Sigmoid colon (tissue), 7 donors: Measurements from ENCODE around the gene IQCE. TPM values are rescaled to one million over a fixed set of nuclear protein-coding genes. Genes with fewer than 3 reads are reported as not detected.

Experiments
- DNase-seq: peaks from one replicate; pipeline ENCODE4 v3.0.0-alpha.2; 2019
- H3K27ac ChIP-seq, 4 donors: fragments of 200-600 bp; sonication (generic); one replicate each; pipeline ENCODE4 v1.5.1; 2016 to 2019; ENCODE audit warnings: mild to moderate bottlenecking in 1 of 4
- H3K27me3 ChIP-seq, 3 donors: fragments of 200-600 bp; sonication (generic); one replicate each; pipeline ENCODE4 v1.5.1; 2019; ENCODE audit warnings: mild to moderate bottlenecking in 1 of 3
- H3K36me3 ChIP-seq, 4 donors: fragments of 200-600 bp; sonication (generic); one replicate each; pipeline ENCODE4 v1.5.1; 2016 to 2019
- H3K4me1 ChIP-seq, 4 donors: fragments of 200-600 bp; sonication (generic); one replicate each; pipeline ENCODE4 v1.5.1; 2017 to 2019
- H3K4me3 ChIP-seq, 4 donors: fragments of 200-600 bp; sonication (generic); one replicate each; pipeline ENCODE4 v1.5.1; 2017 to 2019; ENCODE audit warnings: mild to moderate bottlenecking in 2 of 4, moderate library complexity in 1 of 4
- H3K9me3 ChIP-seq, 4 donors: fragments of 200-600 bp in 3 of 4; sonication (generic) in 3 of 4; one replicate each; pipeline versions ENCODE4 v1.5.1 to v1.6.1; 2013 to 2019
- EP300 ChIP-seq, 4 donors: sonication (generic); formaldehyde crosslinking; IDR thresholded peaks; one replicate each; pipeline ENCODE4 v1.6.1; 2017; ENCODE audit warnings: antibody characterized with exemption in 4 of 4
- POLR2A ChIP-seq, 2 donors: fragments of 450-650 bp; IDR thresholded peaks; one replicate each; pipeline ENCODE4 v1.6.1; 2016; ENCODE audit warnings: antibody characterized with exemption in 2 of 2, mild to moderate bottlenecking in 2 of 2, moderate library complexity in 2 of 2
- POLR2AphosphoS5 ChIP-seq, 4 donors: sonication (generic); formaldehyde crosslinking; IDR thresholded peaks; one replicate each; pipeline ENCODE4 v1.6.1; 2017; ENCODE audit warnings: antibody characterized with exemption in 4 of 4
- WGBS, 2 donors: extraction: QIAGEN DNeasy Blood & Tissue Kit; methylation state at CpG; one replicate each; pipeline ENCODE4 v1.1.7; 2013; 5-methylcytosine and 5-hydroxymethylcytosine counted together
- intact Hi-C: fragments of 100-400 bp; cut with DNase I; formaldehyde crosslinking; loops from one replicate; pipeline ENCODE4 v1.15.1; 2023
- polyA plus RNA-seq, 3 donors: library from polyadenylated mRNA; stranded (reverse); fragments of 200-250 nt; gene quantifications; one replicate each; pipeline ENCODE4 v1.2.3, GENCODE V29; 2013
- total RNA-seq, 4 donors: library from RNA; depleted of rRNA; stranded (reverse); fragments of >200 nt; gene quantifications; one replicate each; pipeline ENCODE4 v1.1.0, GENCODE V29; 2016
- TF ChIP-seq, protein P1 (sequence below), 4 experiments: fragments of 450-650 bp in 3 of 4; fragments of 200-600 bp in 1 of 4; IDR thresholded peaks; one replicate each; pipeline ENCODE4 v1.5.1; 2016 to 2019; ENCODE audit warnings: antibody characterized with exemption in 4 of 4, mild to moderate bottlenecking in 3 of 4, moderate library complexity in 2 of 4
- donor health status: healthy with polysubstance abuse.
- donor health status: Bipolar disorder and iron deficiency.
- donor health status: healthy.

The IQCE gene
- total and polyA plus RNA-seq, 7 donors: 6.4 to 22.4 (median 9.6) TPM

GRCh38 chr7:2635148-2635668 lies 76.4 kb downstream of the IQCE start:
- H3K36me3 ChIP-seq: no peaks in the 10 kb centered on the region
- intact Hi-C loops: no loop called here
- H3K27me3 ChIP-seq: no peaks in the 10 kb centered on the region
- WGBS, 2 donors: 95 to 96% methylated on average over 15 of the region's 15 CpGs
- H3K4me1 ChIP-seq: peaks cover 0 to 81% (median 65%) of the 10 kb centered on the region in 4 donors
- H3K27ac ChIP-seq: peak overlapping the region in 1 of 4 donors; percentile 85
- H3K9me3 ChIP-seq: no peaks in the 10 kb centered on the region
- TF ChIP-seq, protein P1, sequence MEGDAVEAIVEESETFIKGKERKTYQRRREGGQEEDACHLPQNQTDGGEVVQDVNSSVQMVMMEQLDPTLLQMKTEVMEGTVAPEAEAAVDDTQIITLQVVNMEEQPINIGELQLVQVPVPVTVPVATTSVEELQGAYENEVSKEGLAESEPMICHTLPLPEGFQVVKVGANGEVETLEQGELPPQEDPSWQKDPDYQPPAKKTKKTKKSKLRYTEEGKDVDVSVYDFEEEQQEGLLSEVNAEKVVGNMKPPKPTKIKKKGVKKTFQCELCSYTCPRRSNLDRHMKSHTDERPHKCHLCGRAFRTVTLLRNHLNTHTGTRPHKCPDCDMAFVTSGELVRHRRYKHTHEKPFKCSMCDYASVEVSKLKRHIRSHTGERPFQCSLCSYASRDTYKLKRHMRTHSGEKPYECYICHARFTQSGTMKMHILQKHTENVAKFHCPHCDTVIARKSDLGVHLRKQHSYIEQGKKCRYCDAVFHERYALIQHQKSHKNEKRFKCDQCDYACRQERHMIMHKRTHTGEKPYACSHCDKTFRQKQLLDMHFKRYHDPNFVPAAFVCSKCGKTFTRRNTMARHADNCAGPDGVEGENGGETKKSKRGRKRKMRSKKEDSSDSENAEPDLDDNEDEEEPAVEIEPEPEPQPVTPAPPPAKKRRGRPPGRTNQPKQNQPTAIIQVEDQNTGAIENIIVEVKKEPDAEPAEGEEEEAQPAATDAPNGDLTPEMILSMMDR (IDR thresholded peaks at IDR 0.05): no peak
- TF ChIP-seq EP300 (IDR thresholded peaks at IDR 0.05) (no peak), POLR2A (IDR thresholded peaks at IDR 0.05) (no peak), POLR2AphosphoS5 (IDR thresholded peaks at IDR 0.05) (no peak)
- no peak overlapping the region for H3K4me3 ChIP-seq
- DNase-seq: no peak

GRCh38 chr7:2635810-2636701 lies 77.3 kb downstream of the IQCE start:
- TF ChIP-seq, protein P1 (IDR thresholded peaks at IDR 0.05): no peak
- TF ChIP-seq POLR2A (IDR thresholded peaks at IDR 0.05) (no peak), POLR2AphosphoS5 (IDR thresholded peaks at IDR 0.05) (peak in 1 of 4 donors; percentile 17), EP300 (IDR thresholded peaks at IDR 0.05) (no peak)
- Histone ChIP-seq H3K9me3 (no peaks in the 10 kb centered on the region), H3K4me3 (no peak overlapping the region), H3K36me3 (no peaks in the 10 kb centered on the region), H3K27me3 (no peaks in the 10 kb centered on the region), H3K27ac (peak overlapping the region in 3 of 4 donors; percentile 45 to 85 (median 52)), H3K4me1 (peaks cover 0 to 88% (median 74%) of the 10 kb centered on the region in 4 donors)
- intact Hi-C loops: no loop called here
- WGBS, 2 donors: 81 to 84% methylated on average over 22 of the region's 22 CpGs
- peak; percentile 84 for DNase-seq

- peak overlapping the region; percentile 34 to 85 (median 48) for H3K27ac ChIP-seq
These were observed 78.3 kb downstream of the IQCE start for GRCh38 chr7:2637066-2637471.

DNA sequence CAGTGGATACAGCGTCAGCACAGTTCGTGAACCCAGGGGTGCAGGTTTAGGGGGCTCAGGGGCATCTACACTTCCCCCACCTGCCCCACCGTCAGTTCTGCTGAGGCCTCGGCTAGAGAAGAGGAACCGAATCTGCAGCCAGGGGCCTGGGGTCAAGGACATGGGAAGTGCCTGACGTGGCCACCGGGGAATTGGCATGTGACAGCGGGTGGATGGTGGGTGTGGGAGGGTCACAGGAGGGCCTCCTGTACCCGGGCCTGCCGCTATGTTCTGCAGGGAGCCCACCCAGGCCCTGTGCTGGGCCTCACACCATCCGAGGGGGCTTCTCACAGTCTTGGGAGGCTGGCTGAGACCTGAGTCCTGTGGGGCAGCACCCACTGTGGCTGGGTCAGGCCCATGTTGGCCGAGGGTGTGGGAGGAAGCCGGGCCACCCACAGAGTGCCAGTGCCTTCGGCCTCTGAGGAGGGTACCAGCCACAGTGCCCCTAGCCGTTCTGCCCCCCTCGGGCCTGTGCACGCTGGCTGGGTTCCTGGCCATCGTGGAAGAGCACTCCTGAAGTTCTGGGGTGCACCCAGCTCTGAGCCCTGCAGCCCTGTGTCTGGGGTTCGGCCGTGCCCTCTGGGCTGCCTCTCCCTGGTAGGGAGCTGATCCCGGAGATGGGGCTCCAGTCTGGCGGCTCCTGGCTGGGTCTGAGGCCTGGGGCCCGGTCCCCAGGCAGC lies 78.9 kb downstream of the IQCE start:
- peak overlapping the region; percentile 18 to 85 (median 49) for H3K27ac ChIP-seq
- no peaks in the 10 kb centered on the region for H3K9me3 ChIP-seq
- peak; percentile 89 for DNase-seq
- no peak overlapping the region for H3K4me3 ChIP-seq
- H3K4me1 ChIP-seq: peaks cover 0 to 91% (median 79%) of the 10 kb centered on the region in 4 donors
- no peaks in the 10 kb centered on the region for H3K36me3 ChIP-seq
- intact Hi-C loops: no loop called here
- TF ChIP-seq POLR2AphosphoS5 (IDR thresholded peaks at IDR 0.05): peak in 1 of 4 donors; percentile 40
- TF ChIP-seq, protein P1 (IDR thresholded peaks at IDR 0.05): no peak
- TF ChIP-seq EP300 (IDR thresholded peaks at IDR 0.05): peak in 2 of 4 donors; percentile 16 to 41
- TF ChIP-seq POLR2A (IDR thresholded peaks at IDR 0.05): no peak
- no peaks in the 10 kb centered on the region for H3K27me3 ChIP-seq
- WGBS, 2 donors: 69 to 86% methylated on average over 23 of the region's 23 CpGs

More at GRCh38 chr7:2637066-2637471, 78.3 kb downstream of the IQCE start:
- WGBS, 2 donors: 85 to 90% methylated on average over 17 of the region's 17 CpGs
- no peak for DNase-seq
- no peaks in the 10 kb centered on the region for H3K9me3 ChIP-seq
- H3K4me1 ChIP-seq: peaks cover 0 to 94% (median 81%) of the 10 kb centered on the region in 4 donors
- TF ChIP-seq POLR2A (IDR thresholded peaks at IDR 0.05): no peak
- no peak for TF ChIP-seq POLR2AphosphoS5 (IDR thresholded peaks at IDR 0.05)
- TF ChIP-seq, protein P1 (IDR thresholded peaks at IDR 0.05): no peak
- TF ChIP-seq EP300 (IDR thresholded peaks at IDR 0.05): no peak
- intact Hi-C loops: no loop called here
- H3K36me3 ChIP-seq: no peaks in the 10 kb centered on the region
- H3K27me3 ChIP-seq: no peaks in the 10 kb centered on the region
- H3K4me3 ChIP-seq: no peak overlapping the region
